HepG2 (cell line): ENCODE results near the gene ZBP1. TPM values are rescaled to one million over a fixed set of nuclear protein-coding genes. Genes with fewer than 3 reads are reported as not detected.

Experiments
- ATAC-seq: fragments of 200-7000 bp; cut with Tn5 transposase; 3 replicates; pipeline ENCODE4 v1.9.1; 2020; ENCODE audit warnings: mild to moderate bottlenecking, moderate library complexity
- BruUV-seq: library from RNA; stranded (reverse); fragments of 400-500 nt; replicated peaks from 2 replicates; lab custom pipeline; 2021; lab: Mats Ljungman, UMichigan
- CTCF ChIA-PET: fragments of 300-600 bp; formaldehyde crosslinking; extraction: SDS; loops from one replicate; lab custom pipeline; 2021; ENCODE audit warnings: low total read pairs, inconsistent platforms, low intra/inter-chr PET ratio; lab: Yijun Ruan, JAX
- POLR2A ChIA-PET: fragments of 350-600 bp; sonication (Branson Sonifier 250); formaldehyde crosslinking; loops from one replicate; lab custom pipeline; 2020; ENCODE audit warnings: antibody characterized with exemption, inconsistent platforms; lab: Yijun Ruan, JAX
- DNase-seq: peaks from one replicate; pipeline ENCODE4 v3.0.0-alpha.2; 2015; ENCODE audit warnings: low spot score
- FAIRE-seq: peaks from 3 replicates; lab custom pipeline; 2011; peaks lifted over from hg19 to GRCh38; lab: Jason Lieb, UNC
- H2AFZ ChIP-seq: one replicate; pipeline ENCODE4 v1.6.1; 2011; ENCODE audit warnings: low read length, inconsistent platforms
- H3K27ac ChIP-seq: fragments of 300-600 bp; 3 replicates; pipeline ENCODE4 v1.8.0; 2011; ENCODE audit warnings: mixed run types, mild to moderate bottlenecking, mixed read lengths, low read length, inconsistent platforms; ENCODE audit not compliant: insufficient read depth; ENCODE audit errors: extremely low read length
- H3K27me3 ChIP-seq, 2 experiments: fragments of 200-600 bp in 1 of 2; 2 replicates in 1 of 2; 3 replicates in 1 of 2; pipeline versions ENCODE4 v1.6.0 to v1.8.0; 2011; ENCODE audit warnings: low read length in 2 of 2, mild to moderate bottlenecking in 2 of 2, moderate library complexity in 2 of 2, inconsistent platforms in 1 of 2; ENCODE audit not compliant: insufficient read depth in 2 of 2, control insufficient read depth in 1 of 2
- H3K36me3 ChIP-seq, 2 experiments: fragments of 200-600 bp in 1 of 2; replicated peaks in 1 of 2; 2 replicates in 1 of 2; 3 replicates in 1 of 2; pipeline versions ENCODE4 v1.5.1 to v1.8.0; 2011; ENCODE audit warnings: low read length in 2 of 2, inconsistent platforms in 1 of 2; ENCODE audit not compliant: insufficient read depth in 2 of 2, control insufficient read depth in 1 of 2
- H3K4me1 ChIP-seq: 2 replicates; pipeline ENCODE4 v1.5.1; 2012; ENCODE audit warnings: low read length, inconsistent platforms; ENCODE audit not compliant: insufficient read depth
- H3K4me2 ChIP-seq: 2 replicates; pipeline ENCODE4 v1.6.0; 2011; ENCODE audit warnings: low read depth, low read length, inconsistent platforms
- H3K4me3 ChIP-seq, 3 experiments: fragments of 200-600 bp in 1 of 3; sonication (generic), shearing (Covaris generic) in 1 of 3; replicated peaks in 1 of 3; 2 replicates each; pipeline ENCODE4 v1.5.1; 2011 to 2016; ENCODE audit warnings: low read length in 3 of 3, inconsistent platforms in 2 of 3, low read depth in 2 of 3, mild to moderate bottlenecking in 2 of 3, control low read depth in 1 of 3, mixed read lengths in 1 of 3; ENCODE audit not compliant: insufficient read depth in 1 of 3
- H3K79me2 ChIP-seq: one replicate; pipeline ENCODE4 v1.6.1; 2011; ENCODE audit warnings: low read length, inconsistent platforms; ENCODE audit not compliant: insufficient read depth
- H3K9ac ChIP-seq: 2 replicates; pipeline ENCODE4 v1.6.0; 2011; ENCODE audit warnings: mild to moderate bottlenecking, low read depth, low read length, inconsistent platforms; ENCODE audit not compliant: insufficient read depth
- H3K9me3 ChIP-seq: 2 replicates; pipeline ENCODE4 v1.5.1; 2012; ENCODE audit warnings: mild to moderate bottlenecking, low read length
- H4K20me1 ChIP-seq: 2 replicates; pipeline ENCODE4 v1.6.0; 2011; ENCODE audit warnings: inconsistent platforms, mild to moderate bottlenecking, low read length, moderate library complexity; ENCODE audit not compliant: insufficient read depth
- AGO1 ChIP-seq: fragments of 200-400 bp; formaldehyde crosslinking; IDR thresholded peaks from 2 replicates; pipeline ENCODE4 v1.6.1; 2017; ENCODE audit warnings: mild to moderate bottlenecking, low read depth, low read length, moderate library complexity; ENCODE audit not compliant: poor library complexity, severe bottlenecking
- SIN3A ChIP-seq: IDR thresholded peaks from 2 replicates; pipeline ENCODE4 v1.6.1; 2011; ENCODE audit warnings: low read depth, mild to moderate bottlenecking, control low read depth, low read length, borderline replicate concordance
- ZNF280B ChIP-seq: sonication (generic); formaldehyde crosslinking; IDR thresholded peaks from 2 replicates; pipeline ENCODE4 v1.5.0; 2020; ENCODE audit warnings: missing genetic modification reagents, mild to moderate bottlenecking, borderline replicate concordance
- WGBS: methylation state at CpG from one replicate; pipeline ENCODE4 v1.1.6; 2017; ENCODE audit warnings: low lambda C conversion rate; 5-methylcytosine and 5-hydroxymethylcytosine counted together
- in situ Hi-C: cut with HindIII; loops from 2 replicates; pipeline ENCODE4 v1.10.0; 2017; ENCODE audit warnings: low pct_unique_long_range_greater_than_20kb; ENCODE audit not compliant: extremely low pct_ligation_motif_present
- intact Hi-C: fragments of 100-400 bp; cut with micrococcal nuclease; formaldehyde crosslinking; loops from one replicate; pipeline ENCODE4 v1.10.0; 2022; ENCODE audit not compliant: unreplicated experiment
- polyA plus RNA-seq, 8 experiments: library from polyadenylated mRNA; depleted of rRNA in 3 of 8; stranded (reverse) in 7 of 8; unstranded in 1 of 8; fragments of >200 nt; fragmentation: Illumina TruSeq in 4 of 8; extraction: Trizol in 4 of 8; gene quantifications; 2 replicates each; pipeline versions ENCODE4 v1.2.1 to v1.2.3, GENCODE V29; 2011 to 2016; ENCODE audit warnings: low read depth in 4 of 8, missing spikeins in 1 of 8, mixed read lengths in 1 of 8; ENCODE audit not compliant: insufficient read depth in 1 of 8
- total RNA-seq, 5 experiments: library from RNA; depleted of rRNA; stranded (reverse); fragments of >200 nt; fragmentation: Illumina TruSeq; extraction: Trizol; gene quantifications; 2 replicates each; pipeline ENCODE4 v1.2.3, GENCODE V29; 2016; ENCODE audit warnings: low read depth in 1 of 5
- TF ChIP-seq, protein P1 (sequence below): sonication (generic); formaldehyde crosslinking; IDR thresholded peaks from 2 replicates; pipeline ENCODE4 v1.5.0; 2020; ENCODE audit warnings: mild to moderate bottlenecking, missing genetic modification reagents, moderate library complexity

The ZBP1 gene
- total and polyA plus RNA-seq, 2 of the 13 experiments (the other 11 are each of a cell fraction or from before 2014, with no cell fraction given): not detected

- in situ Hi-C loops (loop anchor here (5.0 kb wide), 1 partner anchor 524 kb away; no protein-coding TSS in a partner anchor), intact Hi-C loops (no loop called here)
- Histone ChIP-seq H3K79me2 (no peaks in the 10 kb centered on the region), H3K9ac (no peak overlapping the region), H3K27me3 (peaks cover 31 to 97% of the 10 kb centered on the region in 2 experiments), H3K4me2 (no peak overlapping the region), H2AFZ (no peak overlapping the region), H3K9me3 (no peaks in the 10 kb centered on the region), H4K20me1 (peaks cover 3% of the 10 kb centered on the region; the same call in 1 of the 2 replicates), H3K4me1 (peaks cover 7% of the 10 kb centered on the region), H3K4me3 (no peak overlapping the region), H3K27ac (no peak overlapping the region), H3K36me3 (no peaks in the 10 kb centered on the region)
- no TSS peak for BruUV-seq
- ATAC-seq (peak; percentile 38), DNase-seq (no peak), FAIRE-seq (no peak)
- ChIA-PET POLR2A (no interaction called here), CTCF (interaction anchor here (1.0 to 3.1 kb wide), 3 partner anchors 59 to 557 kb away, joined by 3 to 46 read pairs (median 4); no protein-coding TSS in a partner anchor)
- WGBS: 14% methylated on average over 24 of the region's 28 CpGs
- TF ChIP-seq AGO1: peak; percentile 7
- no peak for TF ChIP-seq SIN3A
- TF ChIP-seq ZNF280B (CRISPR knock-in tag): 0 out of 2 replicates have a peak, but pooled peaks have one; percentile 5
- TF ChIP-seq, protein P1, sequence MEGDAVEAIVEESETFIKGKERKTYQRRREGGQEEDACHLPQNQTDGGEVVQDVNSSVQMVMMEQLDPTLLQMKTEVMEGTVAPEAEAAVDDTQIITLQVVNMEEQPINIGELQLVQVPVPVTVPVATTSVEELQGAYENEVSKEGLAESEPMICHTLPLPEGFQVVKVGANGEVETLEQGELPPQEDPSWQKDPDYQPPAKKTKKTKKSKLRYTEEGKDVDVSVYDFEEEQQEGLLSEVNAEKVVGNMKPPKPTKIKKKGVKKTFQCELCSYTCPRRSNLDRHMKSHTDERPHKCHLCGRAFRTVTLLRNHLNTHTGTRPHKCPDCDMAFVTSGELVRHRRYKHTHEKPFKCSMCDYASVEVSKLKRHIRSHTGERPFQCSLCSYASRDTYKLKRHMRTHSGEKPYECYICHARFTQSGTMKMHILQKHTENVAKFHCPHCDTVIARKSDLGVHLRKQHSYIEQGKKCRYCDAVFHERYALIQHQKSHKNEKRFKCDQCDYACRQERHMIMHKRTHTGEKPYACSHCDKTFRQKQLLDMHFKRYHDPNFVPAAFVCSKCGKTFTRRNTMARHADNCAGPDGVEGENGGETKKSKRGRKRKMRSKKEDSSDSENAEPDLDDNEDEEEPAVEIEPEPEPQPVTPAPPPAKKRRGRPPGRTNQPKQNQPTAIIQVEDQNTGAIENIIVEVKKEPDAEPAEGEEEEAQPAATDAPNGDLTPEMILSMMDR (CRISPR knock-in tag): 0 out of 2 replicates have a peak, but pooled peaks have one; percentile 16
Measured at GRCh38 chr20:57652606-57653545, 32.6 kb upstream of the ZBP1 start.
